GM12878 (cell line): ENCODE results near the gene SULF2. TPM values are rescaled to one million over a fixed set of nuclear protein-coding genes. Genes with fewer than 3 reads are reported as not detected.
A peak's percentile ranks its signal among the peaks of the same experiment; 100 is the strongest.

Source experiments
- ATF2 ChIP-seq: IDR thresholded peaks from 2 replicates; pipeline ENCODE4 v1.6.1; 2012; ENCODE audit warnings: low read length, inconsistent platforms
- CEBPB ChIP-seq, 2 experiments: fragments of 150-350 bp in 1 of 2; IDR thresholded peaks; 2 replicates each; pipeline ENCODE4 v1.6.1; 2012 to 2014; ENCODE audit warnings: low read depth in 2 of 2, low read length in 2 of 2, borderline replicate concordance in 1 of 2, inconsistent platforms in 1 of 2
- CHD2 ChIP-seq: IDR thresholded peaks from 2 replicates; pipeline ENCODE4 v1.6.1; 2011; ENCODE audit warnings: low read depth, low read length, improper control_type of control experiment, borderline replicate concordance
- CREB1 ChIP-seq: IDR thresholded peaks from 2 replicates; pipeline ENCODE4 v1.6.1; 2012; ENCODE audit warnings: low read depth, mild to moderate bottlenecking, inconsistent platforms
- CTCF ChIP-seq, 3 experiments: IDR thresholded peaks in 2 of 3; conservative IDR thresholded peaks in 1 of 3; 2 replicates each; pipeline ENCODE4 v1.5.1; 2011; ENCODE audit warnings: low read depth in 3 of 3, low read length in 3 of 3, mild to moderate bottlenecking in 3 of 3, control low read depth in 2 of 3, moderate library complexity in 2 of 3, inconsistent platforms in 1 of 3, mixed read lengths in 1 of 3; ENCODE audit not compliant: control insufficient read depth in 2 of 3, insufficient read depth in 1 of 3; ENCODE audit errors: extremely low read depth in 1 of 3
- E2F4 ChIP-seq: IDR thresholded peaks from 2 replicates; pipeline ENCODE4 v1.6.1; 2012; ENCODE audit warnings: low read depth, low read length, improper control_type of control experiment
- E2F8 ChIP-seq: fragments of 450-650 bp; IDR thresholded peaks from 2 replicates; pipeline ENCODE4 v1.6.1; 2018; ENCODE audit warnings: mild to moderate bottlenecking, low read depth, moderate library complexity; ENCODE audit not compliant: partially characterized antibody
- HDAC6 ChIP-seq: fragments of 200-600 bp; sonication (generic); IDR thresholded peaks from one replicate; pipeline ENCODE4 v1.8.0; 2017; ENCODE audit warnings: antibody characterized with exemption; ENCODE audit not compliant: unreplicated experiment
- MYB ChIP-seq: fragments of 150-350 bp; IDR thresholded peaks from 2 replicates; pipeline ENCODE4 v1.6.1; 2014; ENCODE audit warnings: mild to moderate bottlenecking, low read depth, low read length, borderline replicate concordance
- RAD51 ChIP-seq: fragments of 450-650 bp; IDR thresholded peaks from 2 replicates; pipeline ENCODE4 v1.6.1; 2016; ENCODE audit warnings: moderate library complexity, mild to moderate bottlenecking, inconsistent platforms
- RCOR1 ChIP-seq: conservative IDR thresholded peaks from 2 replicates; pipeline ENCODE4 v1.6.1; 2012; ENCODE audit warnings: low read depth, low read length, improper control_type of control experiment
- SMARCA5 ChIP-seq: fragments of 450-650 bp; IDR thresholded peaks from 2 replicates; pipeline ENCODE4 v1.6.1; 2017; ENCODE audit warnings: mild to moderate bottlenecking
- SP1 ChIP-seq: IDR thresholded peaks from one replicate; pipeline ENCODE4 v1.6.1; 2011; ENCODE audit warnings: low read depth, low read length
- SRF ChIP-seq, 2 experiments: IDR thresholded peaks; 2 replicates each; pipeline ENCODE4 v1.6.1; 2011; ENCODE audit warnings: low read depth in 2 of 2, low read length in 2 of 2, mild to moderate bottlenecking in 1 of 2, moderate library complexity in 1 of 2
- TARDBP ChIP-seq: IDR thresholded peaks from 2 replicates; pipeline ENCODE4 v1.6.1; 2016; ENCODE audit warnings: borderline replicate concordance
- WRNIP1 ChIP-seq: IDR thresholded peaks from 2 replicates; pipeline ENCODE4 v1.6.1; 2011; ENCODE audit warnings: low read depth, low read length, improper control_type of control experiment, borderline replicate concordance
- ZBTB4 ChIP-seq: fragments of 450-650 bp; formaldehyde crosslinking; IDR thresholded peaks from 2 replicates; pipeline ENCODE4 v1.4.0; 2022; ENCODE audit warnings: mild to moderate bottlenecking, moderate library complexity
- polyA plus RNA-seq, 11 experiments: library from polyadenylated mRNA; depleted of rRNA in 4 of 11; unstranded in 6 of 11; stranded (reverse) in 5 of 11; fragments of >200 nt; fragmentation: Nextera tagmentation in 4 of 11; fragmentation: Illumina TruSeq in 1 of 11; extraction: Ambion mirVana in 4 of 11; extraction: Trizol in 1 of 11; gene quantifications; 1 replicate in 1 of 11; 2 replicates in 10 of 11; pipeline versions ENCODE4 v1.2.1 to v1.2.3, GENCODE V29; 2011 to 2016; ENCODE audit warnings: inconsistent platforms in 2 of 11, missing spikeins in 2 of 11, low read depth in 1 of 11
- total RNA-seq, 4 experiments: library from RNA; depleted of rRNA in 3 of 4; stranded (reverse); fragments of >200 nt in 3 of 4; fragmentation: Illumina TruSeq in 1 of 4; extraction: Trizol in 1 of 4; gene quantifications; 2 replicates each; pipeline versions ENCODE4 v1.2.1 to v1.2.3, GENCODE V29; 2013 to 2021

Gene SULF2
- total and polyA plus RNA-seq, 10 of the 15 experiments (the other 5 are each of a cell fraction or from before 2014, with no cell fraction given) = 0.69 to 4.1 (median 1.6) TPM

- TF ChIP-seq CREB1 = no peak
- TF ChIP-seq CHD2 = no peak
- no peak for TF ChIP-seq TARDBP
- TF ChIP-seq ZBTB4 = no peak
- no peak for TF ChIP-seq E2F4
- TF ChIP-seq RCOR1 = no peak
- TF ChIP-seq SRF (IDR thresholded peaks at IDR 0.05; ENCODE audit: low read depth in 2 of 2, low read length in 2 of 2) = no peak
- no peak for TF ChIP-seq SP1
- TF ChIP-seq E2F8 = no peak
- no peak for TF ChIP-seq MYB
- TF ChIP-seq CEBPB (IDR thresholded peaks at IDR 0.05; ENCODE audit: borderline replicate concordance in 1 of 2, low read depth in 2 of 2, low read length in 2 of 2) = no peak
- peak; percentile 41 to 62 (median 42); a peak in 5 of 6 replicates for TF ChIP-seq CTCF (IDR thresholded peaks at IDR 0.05 in 2 of 3, conservative IDR thresholded peaks at IDR 0.05 in 1 of 3; ENCODE audit: control insufficient read depth in 2 of 3, extremely low read depth in 1 of 3, insufficient read depth in 1 of 3, low read depth in 3 of 3, low read length in 3 of 3)
- TF ChIP-seq HDAC6 = no peak
- no peak for TF ChIP-seq SMARCA5
- no peak for TF ChIP-seq RAD51
- TF ChIP-seq WRNIP1 = no peak
- TF ChIP-seq ATF2 = no peak
These were observed 828 bp upstream of the SULF2 start (continued) for GRCh38 chr20:47785854-47786764.
